HG03354 (cell line): ENCODE results near the gene TUBB8.
"Not testable (repeated sequence)": the region's sequence is repeated elsewhere in the genome, so short reads cannot be mapped to it uniquely, and the experiment has no call there.

Experiments
- ATAC-seq: cut with Tn5 transposase; IDR thresholded peaks from one replicate; pipeline ENCODE4 v1.9.1; 2021; ENCODE audit warnings: mild to moderate bottlenecking; ENCODE audit not compliant: unreplicated experiment, poor library complexity, severe bottlenecking

Gene TUBB8

DNA sequence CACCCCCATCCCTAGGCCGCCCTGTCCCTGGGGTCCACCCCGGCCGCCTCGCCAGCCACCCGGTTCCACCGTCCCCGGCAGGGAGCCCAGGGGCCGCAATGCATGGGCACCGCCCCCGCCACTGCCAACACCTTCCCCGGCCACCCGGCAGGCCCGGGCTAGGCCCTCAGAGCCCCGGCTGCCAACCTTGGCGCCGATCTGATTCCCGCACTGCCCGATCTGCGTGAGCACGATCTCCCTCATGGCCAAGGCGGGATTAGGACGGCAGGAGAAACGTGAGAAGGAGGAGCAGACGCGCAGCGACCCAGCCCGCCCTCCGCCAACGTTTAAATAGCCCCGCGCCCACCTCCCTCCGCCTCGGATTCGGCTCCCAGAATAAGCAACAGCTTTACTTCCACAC lies at the start of gene TUBB8:
Gene TUBB8, minus strand, starts transcription at position 301 of the 400 bp plus-strand sequence. Its CDS starts 58 bp downstream, at position 243.
- no peak for ATAC-seq

DNA sequence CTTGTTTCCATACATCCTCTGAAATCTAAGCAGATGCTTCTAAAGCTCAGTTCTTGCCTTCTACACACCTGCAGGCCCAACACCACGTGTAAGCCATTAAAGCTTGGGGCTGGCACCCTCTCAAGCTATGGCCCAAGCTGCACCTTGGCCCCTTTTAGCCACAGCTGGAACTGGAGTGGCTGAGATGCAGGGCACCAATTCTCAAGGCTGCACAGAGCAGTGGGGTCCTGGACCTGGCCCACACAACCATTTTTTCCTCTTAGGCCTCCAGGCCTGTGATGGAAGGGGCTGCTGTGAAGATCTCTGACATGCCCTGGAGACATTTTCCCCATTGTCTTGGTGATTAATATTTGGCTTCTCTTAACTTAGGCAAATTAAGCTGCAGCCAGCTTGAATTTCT lies 47.4 kb upstream of the TUBB8 start:
- no peak for ATAC-seq

DNA sequence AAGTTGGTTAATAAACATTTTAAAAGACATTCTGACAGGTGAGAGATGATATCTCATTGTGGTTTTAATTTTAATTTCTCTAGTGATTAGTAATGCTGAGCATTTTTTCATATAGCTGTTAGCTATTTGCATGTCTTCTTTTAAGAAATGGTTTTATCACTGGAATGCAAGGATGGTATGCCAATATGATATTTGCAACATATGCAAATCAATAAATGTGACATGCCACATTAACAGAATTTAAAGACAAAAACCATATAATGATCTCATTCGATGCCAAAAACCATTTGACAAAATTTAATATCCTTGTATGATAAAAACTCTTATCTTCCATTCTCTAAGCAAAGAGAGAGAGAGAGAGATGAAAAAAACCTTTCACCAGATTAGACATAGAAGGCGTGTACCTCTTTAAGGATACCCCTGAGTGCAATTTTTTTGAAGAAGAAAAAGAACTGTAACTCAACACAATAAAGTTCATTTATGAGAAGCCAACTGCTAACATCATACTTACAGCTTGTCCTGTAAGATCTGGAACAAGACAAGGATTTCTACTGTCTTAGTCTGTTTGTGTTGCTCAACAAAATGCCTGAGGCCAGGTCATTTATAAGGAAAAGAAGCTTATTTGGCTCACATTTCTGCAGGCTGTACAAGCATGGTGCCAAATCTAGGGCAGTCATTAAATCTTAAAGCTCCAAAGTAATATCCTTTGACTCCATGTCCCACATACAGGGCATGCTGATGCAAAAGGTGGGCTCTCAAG lies 46.4 kb upstream of the TUBB8 start:
- no peak for ATAC-seq

DNA sequence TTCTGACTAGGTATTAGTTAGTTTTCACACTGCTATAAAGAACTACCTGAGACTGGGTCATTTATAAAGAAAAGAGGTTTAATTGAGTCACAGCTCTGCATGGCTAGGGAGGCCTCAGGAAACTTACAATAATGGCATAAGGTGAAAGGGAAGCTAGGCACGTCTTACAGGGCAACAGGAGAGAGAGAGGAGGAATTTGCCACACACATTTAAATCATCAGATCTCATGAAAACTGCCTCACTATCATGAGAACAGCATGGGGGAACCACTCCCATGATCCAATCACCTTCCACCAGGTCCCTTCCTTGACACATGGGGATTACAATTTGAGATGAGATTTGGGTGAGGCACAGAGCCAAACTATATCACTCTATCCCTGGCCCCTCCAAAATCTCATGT lies 45.5 kb upstream of the TUBB8 start:
- ATAC-seq: no peak

DNA sequence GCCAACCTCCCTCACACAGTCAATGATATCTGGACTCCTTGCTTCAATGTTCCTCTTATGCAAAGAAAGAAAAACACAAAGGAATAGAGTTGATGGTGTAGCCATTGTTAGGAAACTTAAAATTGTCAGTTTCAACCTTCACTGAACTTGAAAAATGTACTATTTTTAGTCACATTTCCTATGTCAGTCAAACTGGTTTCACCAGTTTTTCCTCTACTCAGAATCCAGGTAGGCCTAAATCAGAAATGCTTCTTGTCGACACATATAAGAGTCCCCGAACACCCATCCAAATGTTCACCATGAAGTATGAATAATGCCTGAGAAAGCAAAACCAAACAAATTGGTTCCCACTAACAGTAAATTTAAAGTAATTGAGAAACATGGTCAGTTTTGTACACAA lies 43.8 kb upstream of the TUBB8 start:
- no peak for ATAC-seq

DNA sequence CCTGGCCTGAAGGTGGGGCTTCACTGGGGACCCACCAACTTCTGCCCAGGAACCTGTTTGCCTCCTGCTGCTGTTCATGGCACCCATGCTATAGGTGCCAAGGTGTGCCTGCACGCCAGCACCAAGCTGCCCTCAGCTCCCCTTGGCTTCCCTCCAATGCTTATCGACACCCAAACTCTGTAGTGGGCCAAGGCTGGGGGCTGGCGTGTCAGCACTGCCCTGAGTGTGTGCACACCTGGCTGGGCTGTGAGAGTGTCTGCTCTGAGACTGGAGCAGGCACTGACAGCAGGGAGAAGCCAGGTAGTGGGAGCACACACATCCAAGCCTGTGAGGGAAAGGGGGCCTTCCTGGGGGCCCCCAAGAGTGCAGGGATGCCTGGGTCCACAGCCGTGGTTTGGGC lies 43.1 kb upstream of the TUBB8 start:
- ATAC-seq: no peak

DNA sequence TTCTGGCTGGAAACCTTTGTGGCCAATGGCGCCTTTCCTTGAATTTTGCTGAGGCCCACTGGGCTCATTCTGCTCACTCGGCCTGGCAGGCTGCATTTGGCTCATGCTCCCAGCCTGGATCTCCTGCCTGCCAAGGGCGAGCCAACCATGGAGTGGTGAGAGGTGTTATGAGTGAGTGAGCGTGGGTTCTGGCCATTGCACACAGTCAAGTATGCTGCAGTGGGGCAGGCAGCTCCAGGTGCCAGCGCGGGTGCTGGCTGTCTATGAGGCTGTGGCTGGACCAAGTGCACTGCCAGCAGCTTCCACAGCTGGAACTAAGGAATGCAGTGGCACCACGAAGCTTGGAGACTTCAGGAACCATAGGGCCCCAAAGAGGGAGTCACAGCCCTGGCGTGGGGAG lies 42.2 kb upstream of the TUBB8 start:
- no peak for ATAC-seq

DNA sequence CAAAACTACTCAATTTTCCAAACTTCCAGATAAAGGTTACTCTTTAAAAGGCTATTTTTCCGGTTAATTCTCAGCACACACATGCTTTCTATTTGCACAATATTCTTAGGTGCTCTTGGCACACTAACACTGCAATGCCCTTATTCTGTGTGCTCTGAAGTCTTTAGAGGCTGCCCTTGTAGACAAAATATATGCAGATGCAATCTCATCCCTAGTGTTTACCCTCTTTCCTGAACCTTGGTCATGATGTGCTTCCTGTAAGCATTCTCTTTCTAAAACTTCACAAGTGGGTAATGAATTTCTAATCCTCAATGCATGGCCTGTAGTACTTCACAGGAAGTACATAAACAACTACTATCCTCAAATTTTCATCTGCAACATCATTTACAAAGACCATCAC lies 41.1 kb upstream of the TUBB8 start:
- no peak for ATAC-seq

DNA sequence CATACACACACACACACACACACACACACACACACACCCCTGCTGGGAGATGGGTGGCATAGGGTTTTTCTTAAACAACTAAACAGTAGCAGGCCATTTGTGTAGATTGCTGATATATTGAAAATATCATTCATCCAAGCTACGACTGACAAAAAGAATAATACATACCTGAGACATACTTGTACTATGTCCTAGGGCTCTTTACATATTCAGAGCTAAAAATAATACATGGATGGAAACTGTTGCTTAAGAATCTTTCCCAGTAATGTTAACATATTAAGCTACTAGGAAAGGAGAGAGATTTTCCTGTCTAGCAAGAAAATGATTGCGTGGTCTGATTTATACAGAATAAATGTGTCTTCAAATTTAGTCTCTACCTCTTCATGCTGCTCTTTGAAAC lies 40.2 kb upstream of the TUBB8 start:
- ATAC-seq: no peak

DNA sequence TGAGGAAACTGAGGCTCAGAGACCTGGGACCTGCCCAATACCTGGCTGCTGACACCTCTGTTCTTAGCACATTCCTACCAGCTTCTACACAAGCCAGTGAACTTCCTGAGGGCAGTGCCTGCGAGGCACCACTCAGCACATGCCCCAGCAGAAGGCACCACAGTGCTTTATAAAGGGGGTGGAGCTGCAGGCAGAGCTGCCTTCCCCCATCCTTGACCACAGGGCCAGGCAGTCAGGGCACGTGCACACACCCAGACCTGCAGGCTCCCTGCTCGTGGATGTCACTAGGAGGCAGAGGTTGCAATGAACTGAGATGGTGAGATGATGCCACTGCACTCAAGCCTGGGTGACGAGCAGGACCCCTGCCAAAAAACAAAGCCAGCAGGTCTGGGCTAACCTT lies 39.2 kb upstream of the TUBB8 start:
- ATAC-seq: no peak

DNA sequence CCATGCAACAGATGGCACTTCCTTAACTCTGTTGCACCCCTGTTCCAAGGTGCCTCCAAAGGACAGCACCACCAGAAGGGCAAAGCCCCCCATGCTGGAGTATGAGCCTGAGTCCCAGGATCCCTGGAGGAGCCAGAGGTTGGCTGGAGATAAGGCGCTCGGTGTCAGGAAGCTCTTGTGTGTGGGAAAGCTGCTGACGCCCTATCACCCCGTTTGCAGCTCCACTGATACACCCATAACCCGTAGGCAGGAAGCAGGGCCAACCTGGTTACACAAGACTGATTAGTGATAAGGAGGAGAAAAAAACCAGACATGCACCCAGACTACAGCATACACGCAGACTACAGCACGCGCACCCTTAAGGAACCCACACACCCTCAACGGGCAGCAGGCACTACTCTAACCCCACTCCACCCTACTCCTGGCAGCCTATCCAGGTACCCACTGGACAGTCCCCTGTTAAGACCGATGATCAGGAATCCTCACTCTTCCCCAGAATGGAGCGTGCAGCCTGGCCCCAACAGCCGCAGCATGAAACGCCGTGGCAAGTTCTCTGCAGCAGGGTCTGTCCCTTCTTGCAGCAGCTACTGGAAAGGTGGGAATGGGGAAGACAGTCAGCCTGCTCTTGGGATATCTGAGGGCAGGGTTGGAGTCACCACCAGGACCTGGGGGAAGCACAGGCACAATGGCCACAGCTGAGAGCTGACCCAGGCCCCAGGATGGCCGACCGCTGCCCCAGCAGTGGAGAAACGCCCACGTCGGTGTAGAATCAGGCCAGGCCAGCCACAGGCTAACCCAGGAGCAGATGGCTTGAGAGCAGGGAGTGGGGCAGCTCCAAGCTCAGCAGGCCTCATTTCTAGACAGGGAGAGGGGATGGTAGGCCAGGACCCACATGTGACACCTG lies 38.3 kb upstream of the TUBB8 start:
- no peak for ATAC-seq

DNA sequence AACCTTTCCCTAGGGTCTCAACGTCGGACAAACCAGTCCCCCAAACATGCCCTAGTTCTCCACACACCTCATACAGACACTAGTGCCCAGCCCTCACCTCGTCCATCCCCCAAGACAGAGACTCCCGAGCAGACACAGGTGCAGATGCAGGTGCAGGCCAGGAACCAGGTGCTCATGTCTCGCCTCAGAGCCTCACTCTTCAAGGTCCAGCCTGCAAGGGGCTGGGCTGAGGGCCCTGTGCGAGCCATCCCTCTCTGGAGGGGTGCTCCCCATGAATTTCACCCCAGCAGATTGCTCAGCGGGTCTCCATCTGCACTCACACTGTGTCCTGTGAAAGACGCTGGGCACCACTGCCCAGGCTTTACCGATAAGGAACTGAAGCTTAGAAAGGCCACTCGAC lies 36.9 kb upstream of the TUBB8 start:
- no peak for ATAC-seq

DNA sequence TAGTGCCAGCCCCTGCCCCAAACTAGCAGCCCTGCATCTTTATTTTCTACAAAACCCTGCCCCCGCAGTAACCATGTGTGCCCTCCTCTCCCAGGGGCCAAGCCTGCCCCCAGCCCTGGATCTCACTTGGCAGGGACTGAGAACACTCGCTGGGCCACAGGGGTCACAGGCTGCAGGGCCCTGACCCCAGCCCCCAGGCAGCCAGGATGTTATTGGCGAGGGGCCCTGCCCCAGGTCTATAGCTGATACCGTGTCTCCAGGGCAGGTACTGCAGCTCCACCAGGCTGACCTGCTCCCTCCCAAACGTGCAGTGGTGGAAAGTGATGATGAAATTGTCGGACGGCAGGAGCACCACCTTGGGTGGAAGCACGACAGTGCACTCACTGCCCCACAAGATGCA lies 35.9 kb upstream of the TUBB8 start:
- ATAC-seq: no peak

DNA sequence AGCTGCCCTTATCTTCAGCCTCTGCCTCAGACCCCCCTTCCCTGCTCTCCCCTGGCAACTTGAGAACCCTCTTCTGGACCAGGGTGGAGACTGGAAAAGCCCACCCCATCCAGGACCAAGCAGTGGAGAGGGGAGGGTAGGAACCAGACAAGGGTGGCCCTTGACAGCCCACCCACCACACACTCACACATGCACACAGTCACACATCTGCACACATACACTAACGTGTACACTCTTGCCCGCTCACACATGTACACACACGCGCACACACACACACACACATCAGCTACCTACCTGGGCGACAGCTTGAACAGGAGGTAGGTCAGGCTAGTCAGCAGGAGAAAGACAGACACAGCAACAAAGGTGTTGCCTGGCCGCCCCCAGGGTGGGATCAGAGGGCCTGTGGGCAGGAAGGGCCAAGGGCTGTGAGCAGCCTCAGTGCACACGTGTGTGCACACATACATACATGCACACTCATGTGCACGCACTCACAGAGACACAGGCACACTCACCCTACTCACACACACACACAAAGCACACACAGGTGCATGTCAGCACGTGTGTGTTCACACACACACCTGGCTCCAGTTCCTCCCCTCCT lies 34.9 kb upstream of the TUBB8 start:
- ATAC-seq: no peak

DNA sequence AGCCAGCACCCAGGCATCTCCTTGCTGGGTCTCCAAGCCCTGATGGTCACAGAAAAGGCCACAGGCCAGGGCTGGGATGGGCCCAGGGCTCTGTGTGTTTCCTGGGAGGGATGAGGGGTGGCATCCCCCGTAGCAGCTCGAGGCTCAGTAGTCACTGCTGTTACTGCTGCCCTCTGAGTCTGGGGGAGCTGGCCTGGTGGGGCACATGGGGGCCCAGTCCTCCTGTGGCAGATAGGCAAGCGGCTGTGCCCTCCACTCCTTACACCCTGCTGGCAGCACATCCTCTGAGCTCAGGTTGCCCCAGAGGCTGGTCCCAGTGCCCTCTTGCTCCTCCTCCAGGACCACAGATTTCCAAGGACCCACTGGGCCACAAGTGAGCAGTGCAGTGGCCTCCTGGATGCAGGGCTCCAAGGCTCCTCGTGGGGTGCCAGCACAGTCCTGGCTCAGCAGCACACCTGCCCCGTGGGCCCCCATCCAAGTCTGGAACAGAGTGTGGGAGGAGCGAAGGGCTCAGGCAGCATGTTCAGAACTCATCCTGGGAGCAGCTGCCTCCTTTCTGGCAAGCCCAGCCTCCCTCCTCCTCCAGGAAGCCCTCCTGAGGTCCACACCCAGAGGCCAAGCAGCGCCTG lies 31.5 kb upstream of the TUBB8 start:
- ATAC-seq: no peak

DNA sequence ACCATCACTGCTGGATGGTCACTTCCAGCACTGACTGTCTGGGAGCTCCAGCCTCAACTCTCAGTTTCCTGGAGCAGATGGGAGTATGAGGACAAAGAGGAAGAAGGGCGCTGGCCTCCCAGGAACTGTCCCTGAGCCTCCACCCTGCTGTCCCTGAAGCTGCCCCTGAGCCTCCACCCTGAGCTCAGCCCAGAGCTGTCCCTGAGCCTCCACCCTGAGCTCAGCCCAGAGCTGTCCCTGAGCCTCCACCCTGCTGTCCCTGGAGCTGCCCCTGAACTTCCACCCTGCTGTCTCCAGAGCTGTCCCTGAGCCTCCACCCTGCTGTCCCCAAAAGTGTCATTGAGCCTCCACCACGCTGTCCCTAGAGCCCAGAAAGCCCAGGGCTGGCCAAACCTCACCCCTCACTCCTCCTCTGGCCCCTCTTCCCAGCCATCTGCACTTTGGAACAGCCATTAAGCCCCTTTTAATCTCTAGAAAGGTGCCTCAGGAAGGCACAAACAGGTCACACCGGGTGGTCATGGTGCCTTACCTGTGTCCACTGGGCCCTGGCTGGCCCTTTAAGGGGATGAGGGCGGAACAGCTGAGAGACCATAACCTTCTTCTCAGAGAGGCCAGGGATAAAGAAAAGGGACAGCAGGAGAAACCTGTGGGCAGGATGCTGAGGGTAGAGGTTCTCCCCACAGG lies 30.6 kb upstream of the TUBB8 start:
- no peak for ATAC-seq

DNA sequence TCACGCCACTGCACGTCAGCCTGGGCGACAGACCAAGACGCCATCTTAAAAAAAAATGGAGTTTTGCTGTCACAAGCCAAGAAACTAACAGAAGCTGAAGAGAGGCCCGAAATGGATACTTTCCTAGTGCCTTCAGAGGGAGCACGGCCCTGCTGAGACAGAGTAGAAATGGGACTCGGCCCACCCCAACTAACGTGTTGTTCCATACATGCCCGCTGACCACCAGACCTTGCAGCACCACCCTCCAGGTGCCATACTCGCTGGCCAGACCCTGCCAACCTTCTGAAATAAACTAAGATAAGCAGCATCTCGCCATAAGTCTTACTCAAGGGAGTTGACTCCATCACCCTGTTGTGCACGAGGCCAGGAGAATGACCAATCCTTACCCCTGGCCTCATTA lies 29.5 kb upstream of the TUBB8 start:
- no peak for ATAC-seq

DNA sequence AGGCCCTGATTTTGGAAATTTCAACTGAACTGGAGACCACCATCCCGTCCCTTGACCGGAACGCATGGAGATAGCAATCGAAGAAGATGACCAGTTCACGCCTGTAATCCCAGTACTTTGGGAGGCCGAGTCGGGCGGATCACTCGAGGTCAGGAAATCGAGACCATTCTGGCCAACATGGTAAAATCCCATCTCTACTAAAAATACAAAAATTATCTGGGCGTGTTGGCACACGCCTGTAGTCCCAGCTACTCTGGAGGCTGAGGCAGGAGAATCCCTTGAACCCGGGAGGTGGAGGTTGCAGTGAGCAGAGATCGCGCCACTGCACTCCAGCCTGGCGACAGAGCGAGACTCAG lies 25.1 kb upstream of the TUBB8 start:
- not testable (repeated sequence) for ATAC-seq

DNA sequence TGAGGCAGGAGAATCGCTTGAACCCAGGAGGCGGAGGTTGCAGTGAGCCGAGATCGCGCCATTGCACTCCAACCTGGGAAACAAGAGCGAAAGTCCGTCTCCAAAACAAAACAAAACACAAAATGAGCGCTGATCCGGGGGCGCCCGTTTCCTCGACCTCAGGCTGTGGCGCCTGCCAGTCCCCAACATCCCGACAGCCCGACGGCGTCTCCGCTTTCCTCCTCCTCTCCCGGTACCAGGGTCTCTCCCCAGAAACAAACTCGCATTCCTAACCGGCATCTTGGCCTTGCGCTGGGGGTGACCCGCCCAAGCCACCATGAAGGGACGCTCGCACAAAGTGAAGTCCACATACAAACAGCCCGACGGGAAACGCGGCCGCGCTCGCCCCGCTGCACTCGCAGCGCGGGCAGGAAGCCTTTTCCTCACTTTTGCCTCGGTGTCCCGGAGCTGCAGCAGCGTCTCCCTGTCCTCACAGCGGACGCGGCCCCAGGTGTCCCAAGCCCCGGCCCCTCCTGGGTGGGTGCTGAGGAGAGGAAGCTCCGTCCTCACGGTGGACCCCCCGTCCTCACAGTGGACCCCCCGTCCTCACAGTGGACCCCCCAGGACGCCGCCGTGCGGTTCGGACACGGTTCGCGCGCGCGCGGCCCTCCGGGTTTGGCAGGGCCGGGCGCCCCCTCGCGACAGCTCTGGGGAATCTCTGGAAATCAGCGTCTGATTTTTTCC lies 24.6 kb upstream of the TUBB8 start:
- ATAC-seq: not testable (repeated sequence)
